HEK293 (cell line): ENCODE data around the gene CSF1.
A peak's percentile ranks its signal among the peaks of the same experiment; 100 is the strongest.

Experiments
- CTCF ChIA-PET: fragments of 350-600 bp; formaldehyde crosslinking; extraction: SDS; loops from one replicate; lab custom pipeline; 2021; ENCODE audit warnings: antibody characterized with exemption; lab: Yijun Ruan, JAX
- POLR2A ChIA-PET: fragments of 300-600 bp; formaldehyde crosslinking; extraction: SDS; loops from one replicate; lab custom pipeline; 2020; ENCODE audit warnings: antibody characterized with exemption, inconsistent platforms; lab: Yijun Ruan, JAX
- H3K27ac ChIP-seq: fragments of 200-500 bp; sonication (Bioruptor generic); 2 replicates; pipeline ENCODE4 v1.5.1; 2014; ENCODE audit warnings: low read depth, low read length, control low read depth, inconsistent platforms; ENCODE audit errors: extremely low read depth
- H3K36me3 ChIP-seq, 2 experiments: fragments of 200-500 bp in 1 of 2; sonication (Bioruptor generic) in 1 of 2; 1 replicate in 1 of 2; 2 replicates in 1 of 2; pipeline ENCODE4 v1.5.1; 2014 to 2017; ENCODE audit warnings: inconsistent platforms in 2 of 2, low read length in 2 of 2; ENCODE audit not compliant: control insufficient read depth in 2 of 2, insufficient read depth in 1 of 2
- H3K4me1 ChIP-seq: fragments of 200-500 bp; sonication (Bioruptor generic); 2 replicates; pipeline ENCODE4 v1.5.1; 2014; ENCODE audit warnings: mild to moderate bottlenecking, low read length, inconsistent platforms; ENCODE audit not compliant: control insufficient read depth, insufficient read depth
- H3K4me3 ChIP-seq: 2 replicates; pipeline ENCODE4 v1.5.1; 2011; ENCODE audit warnings: low read depth, mild to moderate bottlenecking, control low read depth, low read length, moderate library complexity
- H3K9me3 ChIP-seq: fragments of 200-500 bp; sonication (Bioruptor generic); 2 replicates; pipeline ENCODE4 v1.5.1; 2014; ENCODE audit warnings: low read depth, low read length, inconsistent platforms; ENCODE audit not compliant: control insufficient read depth, insufficient read depth
- FEZF1 ChIP-seq: fragments of 450-650 bp; formaldehyde crosslinking; IDR thresholded peaks from 2 replicates; pipeline ENCODE4 v1.5.1; 2016; ENCODE audit warnings: missing biosample characterization, missing genetic modification characterization
- RBAK ChIP-seq: fragments of 450-650 bp; formaldehyde crosslinking; IDR thresholded peaks from 2 replicates; pipeline ENCODE4 v1.5.1; 2016; ENCODE audit warnings: missing biosample characterization, missing genetic modification characterization
- SP7 ChIP-seq: fragments of 450-650 bp; formaldehyde crosslinking; IDR thresholded peaks from 2 replicates; pipeline ENCODE4 v1.5.1; 2016; ENCODE audit warnings: missing biosample characterization, missing genetic modification characterization
- TCF7L2 ChIP-seq: IDR thresholded peaks from 2 replicates; pipeline ENCODE4 v1.6.1; 2011; ENCODE audit warnings: low read depth, mild to moderate bottlenecking, inconsistent platforms, low read length, moderate library complexity, borderline replicate concordance
- ZNF19 ChIP-seq: fragments of 450-650 bp; formaldehyde crosslinking; IDR thresholded peaks from 2 replicates; pipeline ENCODE4; 2016; ENCODE audit warnings: missing biosample characterization, missing genetic modification characterization, low read depth
- ZNF362 ChIP-seq: fragments of 450-650 bp; formaldehyde crosslinking; IDR thresholded peaks from 2 replicates; pipeline ENCODE4 v1.5.1; 2016; ENCODE audit warnings: missing biosample characterization, missing genetic modification characterization
- ZNF530 ChIP-seq: fragments of 450-650 bp; formaldehyde crosslinking; IDR thresholded peaks from 2 replicates; pipeline ENCODE4 v1.5.1; 2016; ENCODE audit warnings: low read depth, missing biosample characterization, missing genetic modification characterization
- ZNF585B ChIP-seq: fragments of 450-650 bp; formaldehyde crosslinking; IDR thresholded peaks from 2 replicates; pipeline ENCODE4 v1.5.1; 2016; ENCODE audit warnings: missing biosample characterization, missing genetic modification characterization
- ZNF600 ChIP-seq: fragments of 450-650 bp; formaldehyde crosslinking; IDR thresholded peaks from 2 replicates; pipeline ENCODE4 v1.5.1; 2016; ENCODE audit warnings: missing biosample characterization, missing genetic modification characterization
- ZNF624 ChIP-seq: fragments of 450-650 bp; formaldehyde crosslinking; IDR thresholded peaks from 2 replicates; pipeline ENCODE4 v1.5.1; 2017; ENCODE audit warnings: missing biosample characterization, missing genetic modification characterization
- TF ChIP-seq, protein P1 (sequence below): fragments of 450-650 bp; formaldehyde crosslinking; IDR thresholded peaks from 2 replicates; pipeline ENCODE4 v1.5.1; 2016; ENCODE audit warnings: missing biosample characterization, missing genetic modification characterization
- TF ChIP-seq, protein P2 (sequence below): fragments of 450-650 bp; formaldehyde crosslinking; IDR thresholded peaks from 2 replicates; pipeline ENCODE4 v1.5.1; 2017; ENCODE audit warnings: missing biosample characterization, missing genetic modification characterization

CSF1 gene

GRCh38 chr1:109944541-109944940 is 33.9 kb downstream of the CSF1 start (continued):
- TF ChIP-seq, protein P1, sequence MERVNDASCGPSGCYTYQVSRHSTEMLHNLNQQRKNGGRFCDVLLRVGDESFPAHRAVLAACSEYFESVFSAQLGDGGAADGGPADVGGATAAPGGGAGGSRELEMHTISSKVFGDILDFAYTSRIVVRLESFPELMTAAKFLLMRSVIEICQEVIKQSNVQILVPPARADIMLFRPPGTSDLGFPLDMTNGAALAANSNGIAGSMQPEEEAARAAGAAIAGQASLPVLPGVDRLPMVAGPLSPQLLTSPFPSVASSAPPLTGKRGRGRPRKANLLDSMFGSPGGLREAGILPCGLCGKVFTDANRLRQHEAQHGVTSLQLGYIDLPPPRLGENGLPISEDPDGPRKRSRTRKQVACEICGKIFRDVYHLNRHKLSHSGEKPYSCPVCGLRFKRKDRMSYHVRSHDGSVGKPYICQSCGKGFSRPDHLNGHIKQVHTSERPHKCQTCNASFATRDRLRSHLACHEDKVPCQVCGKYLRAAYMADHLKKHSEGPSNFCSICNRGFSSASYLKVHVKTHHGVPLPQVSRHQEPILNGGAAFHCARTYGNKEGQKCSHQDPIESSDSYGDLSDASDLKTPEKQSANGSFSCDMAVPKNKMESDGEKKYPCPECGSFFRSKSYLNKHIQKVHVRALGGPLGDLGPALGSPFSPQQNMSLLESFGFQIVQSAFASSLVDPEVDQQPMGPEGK (tag by site-specific recombination) = no peak
- TF ChIP-seq SP7 (tag by site-specific recombination) (no peak), ZNF624 (no peak)

GRCh38 chr1:109946511-109946910 is 35.9 kb downstream of the CSF1 start:
- no peak overlapping the region for H3K4me3 ChIP-seq
- TF ChIP-seq RBAK (tag by site-specific recombination) = no peak
- TF ChIP-seq, all 188 proteins: peak for 0
- Histone ChIP-seq H3K27ac (no peak overlapping the region), H3K36me3 (no peaks in the 10 kb centered on the region), H3K4me1 (0 out of 2 replicates have a peak, but pooled peaks cover 2% of the 10 kb centered on the region), H3K9me3 (no peaks in the 10 kb centered on the region)
- ChIA-PET CTCF (no interaction called here), POLR2A (no interaction called here)

- ChIA-PET POLR2A (no interaction called here), CTCF (interaction anchor here (2.4 kb wide), 1 partner anchor 11 kb away, joined by 6 read pairs; no protein-coding TSS in a partner anchor)
- Histone ChIP-seq H3K9me3 (no peaks in the 10 kb centered on the region), H3K27ac (no peak overlapping the region), H3K4me1 (0 out of 2 replicates have a peak, but pooled peaks cover 2% of the 10 kb centered on the region), H3K36me3 (no peaks in the 10 kb centered on the region), H3K4me3 (no peak overlapping the region)
- TF ChIP-seq ZNF530 (tag by site-specific recombination) (no peak), ZNF600 (tag by site-specific recombination) (peak; percentile 28; the same call in 1 of the 2 replicates), ZNF19 (tag by site-specific recombination) (no peak), ZNF362 (tag by site-specific recombination) (0 out of 2 replicates have a peak, but pooled peaks have one; percentile 20)
These were observed 37.1 kb downstream of the CSF1 start for GRCh38 chr1:109947582-109948284.

- TF ChIP-seq ZNF585B = no peak
- TF ChIP-seq FEZF1 (tag by site-specific recombination) = 0 out of 2 replicates have a peak, but pooled peaks have one; percentile 19
- peak; percentile 74 for TF ChIP-seq TCF7L2
- TF ChIP-seq, protein P2, sequence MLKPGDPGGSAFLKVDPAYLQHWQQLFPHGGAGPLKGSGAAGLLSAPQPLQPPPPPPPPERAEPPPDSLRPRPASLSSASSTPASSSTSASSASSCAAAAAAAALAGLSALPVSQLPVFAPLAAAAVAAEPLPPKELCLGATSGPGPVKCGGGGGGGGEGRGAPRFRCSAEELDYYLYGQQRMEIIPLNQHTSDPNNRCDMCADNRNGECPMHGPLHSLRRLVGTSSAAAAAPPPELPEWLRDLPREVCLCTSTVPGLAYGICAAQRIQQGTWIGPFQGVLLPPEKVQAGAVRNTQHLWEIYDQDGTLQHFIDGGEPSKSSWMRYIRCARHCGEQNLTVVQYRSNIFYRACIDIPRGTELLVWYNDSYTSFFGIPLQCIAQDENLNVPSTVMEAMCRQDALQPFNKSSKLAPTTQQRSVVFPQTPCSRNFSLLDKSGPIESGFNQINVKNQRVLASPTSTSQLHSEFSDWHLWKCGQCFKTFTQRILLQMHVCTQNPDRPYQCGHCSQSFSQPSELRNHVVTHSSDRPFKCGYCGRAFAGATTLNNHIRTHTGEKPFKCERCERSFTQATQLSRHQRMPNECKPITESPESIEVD (tag by site-specific recombination) = peak; percentile 63
- CTCF ChIA-PET = interaction anchor here (1.5 to 2.4 kb wide), 2 partner anchors 11 to 36 kb away, joined by 5 to 6 read pairs; no protein-coding TSS in a partner anchor
- no peak overlapping the region for H3K4me3 ChIP-seq
These were observed 37.6 kb downstream of the CSF1 start for GRCh38 chr1:109948285-109948630.

More at GRCh38 chr1:109948285-109948630, 37.6 kb downstream of the CSF1 start:
- H3K27ac ChIP-seq = no peak overlapping the region
- POLR2A ChIA-PET = no interaction called here
- no peaks in the 10 kb centered on the region for H3K36me3 ChIP-seq
- 0 out of 2 replicates have a peak, but pooled peaks cover 2% of the 10 kb centered on the region for H3K4me1 ChIP-seq
- no peaks in the 10 kb centered on the region for H3K9me3 ChIP-seq
